ENCODE measurements around the gene HMX3. TPM values are rescaled to one million over a fixed set of nuclear protein-coding genes. Genes with fewer than 3 reads are reported as not detected.
A peak's percentile ranks its signal among the peaks of the same experiment; 100 is the strongest.

Gene HMX3
- total and polyA plus RNA-seq, 2 of the 8 experiments (the other 6 are each of a cell fraction or from before 2014, with no cell fraction given) = 0.05 TPM; not detected in 1

- ChIA-PET POLR2A (ENCODE audit: partially characterized antibody) (interaction anchor here (0.7 to 3.4 kb wide), 3 partner anchors 8 to 11 kb away, joined by 3 to 37 read pairs (median 6); partner anchors contain the start of gene HMX2), CTCF (ENCODE audit: partially characterized antibody) (interaction anchor here (1.0 to 5.1 kb wide), 5 partner anchors 8 to 99 kb away, joined by 4 to 37 read pairs (median 8); no protein-coding TSS in a partner anchor)
- no peak overlapping the region for H3K56ac ChIP-seq (replicated peaks; ENCODE audit: insufficient read length, low read depth, low read length)
- no peaks in the 10 kb centered on the region for H3K79me2 ChIP-seq (ENCODE audit: control insufficient read depth in 1 of 2, insufficient read depth in 2 of 2, low read length in 2 of 2)
- H3K4me3 ChIP-seq (ENCODE audit: extremely low read depth in 1 of 4, insufficient read depth in 2 of 4, low read depth in 3 of 4, low read length in 4 of 4) = peak overlapping the region in 1 of 4 experiments; percentile 51; a peak in 2 of 8 replicates
- no peaks in the 10 kb centered on the region; a peak in 1 of 8 replicates for H3K36me3 ChIP-seq (ENCODE audit: control insufficient read depth in 2 of 4, insufficient read depth in 4 of 4, low read length in 3 of 4)
- no peak overlapping the region for H4K91ac ChIP-seq (replicated peaks; ENCODE audit: insufficient read length, low read length)
- H3K4ac ChIP-seq (replicated peaks; ENCODE audit: insufficient read length, low read depth, low read length) = no peak overlapping the region
- H3K23me2 ChIP-seq (ENCODE audit: low read depth, low read length) = peaks cover 4% of the 10 kb centered on the region; the same call in 1 of the 2 replicates
- 7% methylated on average over 34 of the region's 38 CpGs; no CpG with 5 or more reads in 1 of the 2 experiments for whole genome bisulfite sequencing, 2 experiments (ENCODE audit: extremely low coverage in 1 of 2, insufficient coverage in 1 of 2, insufficient read length in 1 of 2, insufficient replicate concordance in 2 of 2, low coverage in 1 of 2, low lambda C conversion rate in 2 of 2, missing lambda C conversion rate in 1 of 2)
- peak overlapping the region; percentile 48; the same call in 1 of the 2 replicates for H2BK15ac ChIP-seq (ENCODE audit: low read length)
- peak overlapping the region; percentile 89; the same call in 1 of the 2 replicates for H2BK12ac ChIP-seq (ENCODE audit: low read depth, low read length)
- H3K27ac ChIP-seq (ENCODE audit: low read depth, low read length) = no peak overlapping the region
- H3K4me1 ChIP-seq (replicated peaks in 1 of 4; ENCODE audit: control insufficient read depth in 3 of 4, insufficient read depth in 4 of 4, low read length in 3 of 4) = peaks cover 10 to 52% (median 31%) of the 10 kb centered on the region in 4 experiments
- H2BK20ac ChIP-seq (ENCODE audit: low read length) = no peak overlapping the region
- H3K4me2 ChIP-seq (ENCODE audit: insufficient read depth in 1 of 2, low read depth in 2 of 2, low read length in 2 of 2) = peak overlapping the region; percentile 67 to 70
- H2AFZ ChIP-seq (ENCODE audit: low read length) = no peak overlapping the region
- peaks cover 88 to 100% (median 99%) of the 10 kb centered on the region in 4 experiments for H3K27me3 ChIP-seq (replicated peaks in 1 of 4; ENCODE audit: control insufficient read depth in 3 of 4, extremely low read depth in 1 of 4, insufficient read depth in 3 of 4, low read length in 3 of 4)
- TF ChIP-seq TBP (IDR thresholded peaks at IDR 0.05; ENCODE audit: low read depth, low read length) (no peak), SUZ12 (IDR thresholded peaks at IDR 0.05; ENCODE audit: low read length) (peak; percentile 95), CEBPB (IDR thresholded peaks at IDR 0.05; ENCODE audit: low read depth, low read length) (no peak), RNF2 (IDR thresholded peaks at IDR 0.05; ENCODE audit: borderline replicate concordance, low read depth, low read length, missing control alignments, poor library complexity, severe bottlenecking) (peak; percentile 87), EZH2 (IDR thresholded peaks at IDR 0.05; ENCODE audit: low read depth, low read length, severe bottlenecking) (peak; percentile 96), ASH2L (IDR thresholded peaks at IDR 0.05; ENCODE audit: low read length) (no peak), TCF12 (IDR thresholded peaks at IDR 0.05; ENCODE audit: low read depth, low read length) (no peak)
- H3K9me3 ChIP-seq (ENCODE audit: insufficient read depth in 2 of 2, low read depth in 1 of 2, low read length in 1 of 2) = no peaks in the 10 kb centered on the region
- no peak overlapping the region for H3K23ac ChIP-seq (ENCODE audit: insufficient read length)
- no peak overlapping the region for H3K9ac ChIP-seq (replicated peaks in 1 of 4; ENCODE audit: extremely low read depth in 1 of 4, low read depth in 3 of 4, low read length in 3 of 4)
- H2BK5ac ChIP-seq (ENCODE audit: low read depth, low read length) = peak overlapping the region; percentile 27; the same call in 1 of the 2 replicates
- H3K18ac ChIP-seq (ENCODE audit: extremely low read depth, low read length) = no peak overlapping the region
- no peak overlapping the region for H4K5ac ChIP-seq (ENCODE audit: insufficient read length, low read depth, low read length)
- no peak for DNase-seq (ENCODE audit: low read depth in 1 of 2, low spot score in 2 of 2)
- H4K8ac ChIP-seq (ENCODE audit: extremely low read depth, insufficient read depth, low read length) = no peak overlapping the region
- no peak overlapping the region for H3K14ac ChIP-seq (ENCODE audit: insufficient read length)
- peak overlapping the region; percentile 82 for H2AK5ac ChIP-seq (ENCODE audit: low read depth, low read length)
- H3K79me1 ChIP-seq (ENCODE audit: low read depth, low read length) = no peaks in the 10 kb centered on the region
- H4K20me1 ChIP-seq (replicated peaks in 1 of 2; ENCODE audit: control insufficient read depth in 1 of 2, insufficient read depth in 2 of 2, low read length in 2 of 2) = peaks cover 11 to 29% of the 10 kb centered on the region in 2 experiments
- no peak for FAIRE-seq
- H2BK120ac ChIP-seq (replicated peaks; ENCODE audit: low read depth, low read length) = no peak overlapping the region
Measured at GRCh38 chr10:123141791-123142700, 6.3 kb downstream of the HMX3 start.
